Measurements from ENCODE around the gene RDH11.

The RDH11 gene

DNA sequence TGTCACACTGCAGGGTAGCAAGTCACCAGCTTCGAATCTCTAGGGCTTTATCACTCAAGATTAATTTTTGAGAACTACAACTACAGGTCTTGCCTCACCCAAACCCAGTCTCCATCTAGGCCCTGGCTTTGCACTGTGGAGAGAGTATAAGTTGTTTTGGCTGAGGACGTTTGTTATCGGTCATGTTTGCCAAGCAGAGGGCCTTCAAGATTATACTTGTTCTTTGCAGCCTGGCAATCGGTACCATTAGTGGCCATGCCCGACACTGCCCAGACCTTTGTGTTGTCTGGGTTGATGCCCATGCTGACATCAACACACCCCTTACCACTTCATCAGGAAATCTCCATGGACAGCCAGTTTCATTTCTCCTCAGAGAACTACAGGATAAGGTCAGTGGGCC, 50.1 kb downstream of the RDH11 start:
- no peak for DNase-seq

DNA sequence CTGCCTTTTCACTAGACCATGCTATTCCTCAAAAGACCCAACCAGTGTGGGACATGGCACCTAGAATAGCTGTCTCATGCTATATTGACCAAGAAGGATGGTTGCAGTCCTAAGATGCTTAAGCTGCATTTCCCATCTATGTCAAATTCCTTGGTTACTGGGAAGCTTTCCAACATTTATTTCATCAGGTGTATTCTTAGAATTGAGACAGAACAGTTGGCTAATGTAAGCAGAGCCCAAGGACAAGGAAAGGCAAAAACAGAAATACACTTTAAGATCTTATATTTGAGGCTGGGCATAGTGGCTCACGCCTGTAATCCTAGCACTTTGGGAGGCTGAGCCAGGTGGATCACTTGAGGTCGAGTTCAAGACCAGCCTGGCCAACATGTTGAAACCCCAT, 51.1 kb downstream of the RDH11 start:
- no peak for DNase-seq

DNA sequence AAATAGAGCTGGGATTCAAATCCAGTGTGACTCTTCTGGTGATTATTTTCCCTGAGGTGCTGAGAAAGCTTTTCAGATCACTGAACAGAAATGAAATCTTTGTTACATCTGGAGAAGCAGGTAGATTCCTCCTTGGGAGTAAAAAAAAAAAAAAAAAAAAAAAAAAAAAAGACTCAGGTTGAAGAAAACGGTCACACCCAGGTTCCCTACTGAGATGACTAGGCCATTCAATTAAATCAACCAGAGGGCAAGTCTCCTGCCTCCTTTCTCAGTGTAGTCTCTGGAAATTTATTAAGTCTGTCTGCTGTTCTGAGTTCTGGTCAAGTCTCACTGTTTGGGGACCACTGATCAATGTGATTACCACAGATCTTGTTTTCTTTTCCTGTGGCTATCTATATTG, 51.9 kb downstream of the RDH11 start:
- DNase-seq, result no peak

DNA sequence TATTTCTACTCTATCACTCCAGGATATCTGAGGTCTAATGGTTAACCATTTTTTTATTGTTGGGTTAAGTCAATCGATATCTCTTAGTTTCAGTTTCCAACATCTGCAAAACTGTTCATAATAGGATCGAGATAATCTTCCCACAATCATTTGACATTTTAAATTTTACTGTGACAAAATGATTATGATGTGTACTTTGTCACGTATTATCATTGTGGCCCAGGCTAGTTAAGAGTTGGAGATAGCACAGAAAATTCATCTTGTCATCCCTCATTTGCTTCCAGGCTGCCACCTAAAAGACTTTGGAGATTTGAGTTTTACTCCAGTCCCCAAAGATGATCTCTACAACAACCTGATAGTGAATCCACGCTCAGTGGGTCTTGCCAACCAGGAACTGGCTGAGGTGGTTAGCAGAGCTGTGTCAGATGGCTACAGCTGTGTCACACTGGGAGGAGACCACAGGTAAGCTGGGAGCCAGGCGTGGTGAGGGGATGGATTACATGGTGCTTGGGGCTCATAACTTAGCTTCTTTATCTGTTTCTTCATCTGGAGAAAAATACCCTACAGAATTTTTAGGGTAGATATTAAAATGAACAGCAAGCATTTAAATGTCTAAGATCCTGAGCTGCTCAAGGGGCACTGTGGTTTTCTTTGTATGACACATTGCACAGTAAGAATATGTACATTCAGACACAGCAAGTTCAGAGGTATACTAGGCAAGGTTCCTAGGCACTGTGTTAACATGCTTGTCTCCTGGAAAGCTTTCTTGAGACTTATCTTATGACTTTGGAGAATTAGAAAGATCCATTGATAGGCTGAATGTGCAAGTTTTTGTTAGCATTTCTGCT, 53.4 kb downstream of the RDH11 start:
- DNase-seq, result no peak

DNA sequence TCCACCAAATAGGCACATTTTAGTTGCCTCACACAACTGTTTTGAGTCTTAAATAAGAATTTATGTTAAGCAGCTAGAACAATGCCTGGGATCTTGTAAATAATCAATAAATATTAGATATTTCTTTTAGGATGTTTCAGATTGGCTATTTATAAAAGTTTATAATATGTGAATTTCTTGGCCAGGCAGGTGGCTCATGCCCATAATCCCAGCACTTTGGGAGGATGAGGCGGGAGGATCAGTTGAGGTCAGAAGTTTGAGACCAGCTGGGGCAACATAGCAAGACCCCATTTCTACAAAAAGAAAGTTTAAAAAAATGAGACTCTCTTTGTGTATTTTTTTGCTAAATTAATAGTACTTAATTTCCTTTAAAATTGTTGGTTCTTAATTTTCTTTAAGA, 54.1 kb downstream of the RDH11 start:
- no peak for DNase-seq

DNA sequence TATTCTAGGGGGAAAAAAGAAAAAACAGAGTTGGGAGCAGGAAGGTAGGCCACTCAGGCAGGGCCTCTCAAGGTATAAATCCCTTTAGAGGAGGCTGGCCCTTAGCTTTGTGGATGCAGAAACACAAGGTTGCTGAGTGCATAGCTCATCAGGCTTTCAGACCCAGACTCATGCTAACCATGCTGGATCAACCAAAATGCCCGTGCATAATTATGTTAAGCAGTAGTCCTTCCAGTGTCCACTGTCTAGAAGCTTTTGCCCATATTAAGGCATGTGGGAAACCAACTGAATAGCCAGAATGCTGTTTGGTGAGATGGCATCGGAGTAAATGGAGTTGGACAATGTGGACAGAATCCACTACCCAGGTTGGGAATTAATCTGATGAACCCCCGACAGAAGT, 56.9 kb downstream of the RDH11 start:
- DNase-seq, result no peak

- DNase-seq, result peak; percentile 83
These were observed 59.1 kb downstream of the RDH11 start for GRCh38 chr14:67636361-67636919.

DNA sequence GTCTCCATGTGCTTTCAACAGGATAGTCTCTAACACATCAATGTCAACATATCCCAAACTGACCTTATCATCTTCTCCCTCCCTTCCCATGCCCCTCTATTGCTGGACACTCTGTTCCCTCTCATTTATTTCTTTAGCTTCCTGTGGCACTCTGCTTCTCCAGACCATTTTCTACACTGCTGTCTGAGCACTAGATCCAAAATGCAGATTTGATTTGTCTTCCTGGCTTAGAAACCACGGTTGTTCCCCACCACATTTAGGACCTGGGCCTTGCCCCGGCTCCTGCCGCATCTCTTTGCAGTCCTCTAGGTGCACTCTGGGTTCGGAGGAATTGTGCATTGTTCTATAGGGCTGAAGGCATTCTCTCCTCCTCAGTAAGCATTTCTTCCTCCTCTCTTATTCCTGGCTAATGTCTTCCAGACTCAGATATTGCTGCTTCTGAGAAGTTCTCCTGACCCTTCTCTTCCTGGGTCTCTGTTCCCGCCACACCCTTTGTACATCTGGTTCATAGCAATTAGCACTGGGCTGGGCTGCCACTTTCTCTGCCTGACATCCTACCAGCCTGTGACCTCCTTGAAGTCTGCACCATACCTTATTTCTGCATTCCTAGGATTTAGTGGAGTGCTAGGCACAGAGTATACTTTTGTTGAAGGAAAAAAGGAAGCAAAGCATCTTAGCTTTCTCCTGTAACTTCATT, 62.0 kb downstream of the RDH11 start:
- DNase-seq, result no peak

DNA sequence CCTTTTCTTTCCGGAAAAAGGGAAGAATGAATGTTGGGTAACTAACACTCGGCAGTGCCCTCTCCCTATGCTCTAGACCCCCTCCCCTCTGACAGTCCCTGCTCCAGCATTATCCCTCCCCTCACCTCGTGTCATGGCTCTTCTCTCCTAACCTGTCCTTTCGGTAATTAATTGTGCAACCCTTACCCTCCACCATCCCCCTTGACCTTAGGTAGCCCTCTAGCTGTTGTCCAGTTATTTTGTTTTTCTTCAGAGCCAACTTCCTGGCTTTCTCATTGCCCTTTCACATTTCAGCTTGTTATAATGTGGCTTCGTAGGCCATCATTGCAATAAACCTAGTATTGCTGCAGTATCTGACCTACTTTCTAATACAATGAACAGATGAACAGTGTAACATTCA, 64.6 kb downstream of the RDH11 start:
- DNase-seq, result no peak

- DNase-seq, result no peak
These were observed 65.4 kb downstream of the RDH11 start for GRCh38 chr14:67630186-67630585.

DNA sequence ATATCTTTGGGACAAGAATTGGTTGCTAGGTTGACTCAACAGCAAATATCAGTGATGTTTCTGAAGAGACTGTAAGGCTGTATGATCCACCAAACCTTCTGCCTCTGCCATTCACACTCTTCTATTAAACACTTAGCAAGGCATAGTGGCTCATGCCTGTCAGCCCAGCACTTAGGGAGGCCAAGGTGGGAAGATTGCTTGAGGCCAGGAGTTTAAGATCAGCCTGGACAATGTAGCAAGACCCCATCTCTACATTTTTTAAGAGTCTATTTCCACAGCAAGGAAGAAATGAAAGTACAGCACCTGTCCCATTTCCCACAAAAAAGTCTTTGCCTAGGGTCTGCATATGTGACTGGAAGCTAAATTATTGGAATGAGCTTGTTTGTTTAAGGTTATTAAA, 68.0 kb downstream of the RDH11 start:
- no peak for DNase-seq
